ENCODE measurements around the gene WLS.

WLS gene

GRCh38 chr1:68140536-68140935 lies 91.8 kb downstream of the WLS start (continued):
- TF ChIP-seq, protein P1, sequence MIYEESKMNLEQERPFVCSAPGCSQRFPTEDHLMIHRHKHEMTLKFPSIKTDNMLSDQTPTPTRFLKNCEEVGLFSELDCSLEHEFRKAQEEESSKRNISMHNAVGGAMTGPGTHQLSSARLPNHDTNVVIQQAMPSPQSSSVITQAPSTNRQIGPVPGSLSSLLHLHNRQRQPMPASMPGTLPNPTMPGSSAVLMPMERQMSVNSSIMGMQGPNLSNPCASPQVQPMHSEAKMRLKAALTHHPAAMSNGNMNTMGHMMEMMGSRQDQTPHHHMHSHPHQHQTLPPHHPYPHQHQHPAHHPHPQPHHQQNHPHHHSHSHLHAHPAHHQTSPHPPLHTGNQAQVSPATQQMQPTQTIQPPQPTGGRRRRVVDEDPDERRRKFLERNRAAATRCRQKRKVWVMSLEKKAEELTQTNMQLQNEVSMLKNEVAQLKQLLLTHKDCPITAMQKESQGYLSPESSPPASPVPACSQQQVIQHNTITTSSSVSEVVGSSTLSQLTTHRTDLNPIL (CRISPR knock-in tag; IDR thresholded peaks at IDR 0.05; ENCODE audit: low read depth), result no peak
- TF ChIP-seq ZNF8 (CRISPR knock-in tag; IDR thresholded peaks at IDR 0.05) (no peak), ARNTL (CRISPR knock-in tag; IDR thresholded peaks at IDR 0.05; ENCODE audit: borderline replicate concordance, low read depth) (no peak)

GRCh38 chr1:68136187-68136586 lies 96.1 kb downstream of the WLS start:
- TF ChIP-seq ZNF8 (CRISPR knock-in tag; IDR thresholded peaks at IDR 0.05) (no peak), PPARA (CRISPR knock-in tag; IDR thresholded peaks at IDR 0.05; ENCODE audit: borderline replicate concordance) (no peak), ZFP30 (CRISPR knock-in tag; IDR thresholded peaks at IDR 0.05) (no peak), GLIS3 (CRISPR knock-in tag; IDR thresholded peaks at IDR 0.05) (no peak), OSR1 (CRISPR knock-in tag; IDR thresholded peaks at IDR 0.05) (no peak), ZC3H10 (CRISPR knock-in tag; IDR thresholded peaks at IDR 0.05) (no peak), ZNF565 (CRISPR knock-in tag; conservative IDR thresholded peaks at IDR 0.05; ENCODE audit: low read depth) (no peak), ZFP3 (CRISPR knock-in tag; IDR thresholded peaks at IDR 0.05) (no peak), ESRRG (CRISPR knock-in tag; IDR thresholded peaks at IDR 0.05) (no peak), POU6F1 (CRISPR knock-in tag; IDR thresholded peaks at IDR 0.05; ENCODE audit: borderline replicate concordance, low read depth) (no peak), PATZ1 (CRISPR knock-in tag; IDR thresholded peaks at IDR 0.05; ENCODE audit: borderline replicate concordance) (no peak), ARNTL (CRISPR knock-in tag; IDR thresholded peaks at IDR 0.05; ENCODE audit: borderline replicate concordance, low read depth) (no peak), ZNF70 (CRISPR knock-in tag; IDR thresholded peaks at IDR 0.05) (no peak)
- TF ChIP-seq, protein P2, sequence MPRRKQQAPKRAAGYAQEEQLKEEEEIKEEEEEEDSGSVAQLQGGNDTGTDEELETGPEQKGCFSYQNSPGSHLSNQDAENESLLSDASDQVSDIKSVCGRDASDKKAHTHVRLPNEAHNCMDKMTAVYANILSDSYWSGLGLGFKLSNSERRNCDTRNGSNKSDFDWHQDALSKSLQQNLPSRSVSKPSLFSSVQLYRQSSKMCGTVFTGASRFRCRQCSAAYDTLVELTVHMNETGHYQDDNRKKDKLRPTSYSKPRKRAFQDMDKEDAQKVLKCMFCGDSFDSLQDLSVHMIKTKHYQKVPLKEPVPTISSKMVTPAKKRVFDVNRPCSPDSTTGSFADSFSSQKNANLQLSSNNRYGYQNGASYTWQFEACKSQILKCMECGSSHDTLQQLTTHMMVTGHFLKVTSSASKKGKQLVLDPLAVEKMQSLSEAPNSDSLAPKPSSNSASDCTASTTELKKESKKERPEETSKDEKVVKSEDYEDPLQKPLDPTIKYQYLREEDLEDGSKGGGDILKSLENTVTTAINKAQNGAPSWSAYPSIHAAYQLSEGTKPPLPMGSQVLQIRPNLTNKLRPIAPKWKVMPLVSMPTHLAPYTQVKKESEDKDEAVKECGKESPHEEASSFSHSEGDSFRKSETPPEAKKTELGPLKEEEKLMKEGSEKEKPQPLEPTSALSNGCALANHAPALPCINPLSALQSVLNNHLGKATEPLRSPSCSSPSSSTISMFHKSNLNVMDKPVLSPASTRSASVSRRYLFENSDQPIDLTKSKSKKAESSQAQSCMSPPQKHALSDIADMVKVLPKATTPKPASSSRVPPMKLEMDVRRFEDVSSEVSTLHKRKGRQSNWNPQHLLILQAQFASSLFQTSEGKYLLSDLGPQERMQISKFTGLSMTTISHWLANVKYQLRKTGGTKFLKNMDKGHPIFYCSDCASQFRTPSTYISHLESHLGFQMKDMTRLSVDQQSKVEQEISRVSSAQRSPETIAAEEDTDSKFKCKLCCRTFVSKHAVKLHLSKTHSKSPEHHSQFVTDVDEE (CRISPR knock-in tag; IDR thresholded peaks at IDR 0.05), result no peak
- TF ChIP-seq, protein P3, sequence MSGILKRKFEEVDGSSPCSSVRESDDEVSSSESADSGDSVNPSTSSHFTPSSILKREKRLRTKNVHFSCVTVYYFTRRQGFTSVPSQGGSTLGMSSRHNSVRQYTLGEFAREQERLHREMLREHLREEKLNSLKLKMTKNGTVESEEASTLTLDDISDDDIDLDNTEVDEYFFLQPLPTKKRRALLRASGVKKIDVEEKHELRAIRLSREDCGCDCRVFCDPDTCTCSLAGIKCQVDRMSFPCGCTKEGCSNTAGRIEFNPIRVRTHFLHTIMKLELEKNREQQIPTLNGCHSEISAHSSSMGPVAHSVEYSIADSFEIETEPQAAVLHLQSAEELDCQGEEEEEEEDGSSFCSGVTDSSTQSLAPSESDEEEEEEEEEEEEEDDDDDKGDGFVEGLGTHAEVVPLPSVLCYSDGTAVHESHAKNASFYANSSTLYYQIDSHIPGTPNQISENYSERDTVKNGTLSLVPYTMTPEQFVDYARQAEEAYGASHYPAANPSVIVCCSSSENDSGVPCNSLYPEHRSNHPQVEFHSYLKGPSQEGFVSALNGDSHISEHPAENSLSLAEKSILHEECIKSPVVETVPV (CRISPR knock-in tag; IDR thresholded peaks at IDR 0.05), result no peak
- TF ChIP-seq, protein P1 (CRISPR knock-in tag; IDR thresholded peaks at IDR 0.05; ENCODE audit: low read depth), result no peak
- ATAC-seq, result no peak

- ATAC-seq, result no peak
- TF ChIP-seq ZFP30 (CRISPR knock-in tag; IDR thresholded peaks at IDR 0.05) (no peak), TCF4 (CRISPR knock-in tag; IDR thresholded peaks at IDR 0.05; ENCODE audit: borderline replicate concordance) (no peak), PATZ1 (CRISPR knock-in tag; IDR thresholded peaks at IDR 0.05; ENCODE audit: borderline replicate concordance) (no peak), SNAI2 (CRISPR knock-in tag; IDR thresholded peaks at IDR 0.05) (no peak), ZNF70 (CRISPR knock-in tag; IDR thresholded peaks at IDR 0.05) (no peak), ESRRG (CRISPR knock-in tag; IDR thresholded peaks at IDR 0.05) (no peak), PPARA (CRISPR knock-in tag; IDR thresholded peaks at IDR 0.05; ENCODE audit: borderline replicate concordance) (no peak), GLIS3 (CRISPR knock-in tag; IDR thresholded peaks at IDR 0.05) (no peak)
- TF ChIP-seq, protein P1 (CRISPR knock-in tag; IDR thresholded peaks at IDR 0.05; ENCODE audit: low read depth), result no peak
- TF ChIP-seq, protein P2 (CRISPR knock-in tag; IDR thresholded peaks at IDR 0.05), result no peak
Observed at GRCh38 chr1:68132426-68133130, 99.7 kb downstream of the WLS start.
